ENCODE measurements around the gene GAGE12J.

GRCh38 chrX:49277535-49277830 lies 44.4 kb upstream of the GAGE12J start:
- TF ChIP-seq POLR2A (IDR thresholded peaks at IDR 0.05) (no peak), CTCF (IDR thresholded peaks at IDR 0.05) (no peak)

All from body of pancreas (tissue), 4 donors.